Dendritic cell treated with granulocyte-macrophage colony-stimulating factor and Interleukin-4, amounts not matched to agents 40 ng/mL and 50 ng/mL, for 4 days (primary cell): ENCODE measurements around the gene SPTA1.
"Not testable (repeated sequence)": the region's sequence is repeated elsewhere in the genome, so short reads cannot be mapped to it uniquely, and the experiment has no call there.

ENCODE experiments used
- H3K27ac Mint-ChIP-seq: one replicate; pipeline ENCODE4 v1.8.0; 2022; ENCODE audit warnings: mild to moderate bottlenecking, mixed read lengths
- H3K27me3 Mint-ChIP-seq: one replicate; pipeline ENCODE4 v1.8.0; 2022; ENCODE audit warnings: mild to moderate bottlenecking, mixed read lengths
- H3K36me3 Mint-ChIP-seq: one replicate; pipeline ENCODE4 v1.8.0; 2022; ENCODE audit warnings: low read depth, mixed read lengths
- H3K4me1 Mint-ChIP-seq: one replicate; pipeline ENCODE4 v1.8.0; 2022; ENCODE audit warnings: low read depth, mixed read lengths
- H3K4me3 Mint-ChIP-seq: one replicate; pipeline ENCODE4 v1.8.0; 2022; ENCODE audit warnings: mild to moderate bottlenecking, moderate library complexity, mixed read lengths
- H3K9me3 Mint-ChIP-seq: one replicate; pipeline ENCODE4 v1.8.0; 2022; ENCODE audit warnings: mixed read lengths
- intact Hi-C: fragments of 100-400 bp; cut with micrococcal nuclease; formaldehyde crosslinking; loops from one replicate; pipeline ENCODE4 v1.15.0; 2022

The SPTA1 gene

GRCh38 chr1:158700552-158700951 is 14.0 kb upstream of the SPTA1 start, which contains the start of gene OR6K2:
Gene OR6K2, minus strand, starts transcription at chr1:158700652. Its CDS starts 0 bp downstream, at chr1:158700652.
- Mint-ChIP-seq H3K36me3 (no peaks in the 10 kb centered on the region), H3K4me3 (no peak within 1 kb of the TSS), H3K27ac (no peak within 1 kb of the TSS), H3K27me3 (peaks cover 1% of the 10 kb centered on the region), H3K9me3 (no peaks in the 10 kb centered on the region), H3K4me1 (no peaks in the 10 kb centered on the region)
- intact Hi-C loops: no loop called here

GRCh38 chr1:158694596-158694995 is 8.1 kb upstream of the SPTA1 start:
- Mint-ChIP-seq H3K27me3 (no peaks in the 10 kb centered on the region), H3K27ac (no peak overlapping the region), H3K9me3 (no peaks in the 10 kb centered on the region), H3K4me3 (no peak overlapping the region), H3K36me3 (no peaks in the 10 kb centered on the region), H3K4me1 (no peaks in the 10 kb centered on the region)
- intact Hi-C loops: no loop called here

- Mint-ChIP-seq H3K4me1 (no peaks in the 10 kb centered on the region), H3K4me3 (no peak overlapping the region), H3K9me3 (no peaks in the 10 kb centered on the region), H3K36me3 (no peaks in the 10 kb centered on the region), H3K27ac (no peak overlapping the region), H3K27me3 (no peaks in the 10 kb centered on the region)
- intact Hi-C loops: no loop called here
Observed at GRCh38 chr1:158692356-158692755, 5.8 kb upstream of the SPTA1 start.

GRCh38 chr1:158691907-158692306 is 5.4 kb upstream of the SPTA1 start:
- no peak overlapping the region for H3K4me3 Mint-ChIP-seq

GRCh38 chr1:158691149-158691548 is 4.6 kb upstream of the SPTA1 start:
- intact Hi-C loops, H3K4me3 Mint-ChIP-seq, H3K27me3 Mint-ChIP-seq, H3K4me1 Mint-ChIP-seq, H3K36me3 Mint-ChIP-seq, H3K9me3 Mint-ChIP-seq, H3K27ac Mint-ChIP-seq: not testable (repeated sequence)

More at GRCh38 chr1:158691907-158692306, 5.4 kb upstream of the SPTA1 start:
- Mint-ChIP-seq H3K4me1 (no peaks in the 10 kb centered on the region), H3K27ac (no peak overlapping the region), H3K36me3 (no peaks in the 10 kb centered on the region), H3K27me3 (no peaks in the 10 kb centered on the region), H3K9me3 (no peaks in the 10 kb centered on the region)
- intact Hi-C loops: no loop called here

- intact Hi-C loops: no loop called here
Observed at GRCh38 chr1:158689875-158690274, 3.4 kb upstream of the SPTA1 start.

GRCh38 chr1:158689110-158689509 is 2.6 kb upstream of the SPTA1 start:
- H3K4me1 Mint-ChIP-seq: no peaks in the 10 kb centered on the region
- no peaks in the 10 kb centered on the region for H3K9me3 Mint-ChIP-seq
- peaks cover 3% of the 10 kb centered on the region for H3K27me3 Mint-ChIP-seq
- no peaks in the 10 kb centered on the region for H3K36me3 Mint-ChIP-seq
- H3K27ac Mint-ChIP-seq: no peak overlapping the region
- H3K4me3 Mint-ChIP-seq: no peak overlapping the region
- intact Hi-C loops: no loop called here

More at GRCh38 chr1:158689875-158690274, 3.4 kb upstream of the SPTA1 start:
- no peaks in the 10 kb centered on the region for H3K4me1 Mint-ChIP-seq
- H3K9me3 Mint-ChIP-seq: no peaks in the 10 kb centered on the region
- H3K27me3 Mint-ChIP-seq: peaks cover 3% of the 10 kb centered on the region
- no peaks in the 10 kb centered on the region for H3K36me3 Mint-ChIP-seq
- H3K4me3 Mint-ChIP-seq: no peak overlapping the region
- H3K27ac Mint-ChIP-seq: no peak overlapping the region

- H3K4me1 Mint-ChIP-seq, H3K4me3 Mint-ChIP-seq, H3K27me3 Mint-ChIP-seq, H3K9me3 Mint-ChIP-seq, H3K27ac Mint-ChIP-seq, H3K36me3 Mint-ChIP-seq, intact Hi-C loops: not testable (repeated sequence)
Observed at GRCh38 chr1:158688343-158688742, 1.8 kb upstream of the SPTA1 start.

GRCh38 chr1:158687037-158687436 is 522 bp upstream of the SPTA1 start:
- peaks cover 3% of the 10 kb centered on the region for H3K27me3 Mint-ChIP-seq
- H3K4me1 Mint-ChIP-seq: no peaks in the 10 kb centered on the region
- H3K27ac Mint-ChIP-seq: no peak overlapping the region
- H3K36me3 Mint-ChIP-seq: no peaks in the 10 kb centered on the region
- no peaks in the 10 kb centered on the region for H3K9me3 Mint-ChIP-seq
- H3K4me3 Mint-ChIP-seq: no peak overlapping the region
- intact Hi-C loops: no loop called here

- no peak overlapping the region for H3K4me3 Mint-ChIP-seq
- intact Hi-C loops: no loop called here
- peaks cover 9% of the 10 kb centered on the region for H3K4me1 Mint-ChIP-seq
- peaks cover 6% of the 10 kb centered on the region for H3K27me3 Mint-ChIP-seq
- H3K27ac Mint-ChIP-seq: no peak overlapping the region
- no peaks in the 10 kb centered on the region for H3K36me3 Mint-ChIP-seq
- no peaks in the 10 kb centered on the region for H3K9me3 Mint-ChIP-seq
Observed at GRCh38 chr1:158685085-158685484, 1.4 kb downstream of the SPTA1 start.

- Mint-ChIP-seq H3K27ac (no peak overlapping the region), H3K27me3 (peaks cover 24% of the 10 kb centered on the region), H3K4me3 (no peak overlapping the region), H3K36me3 (no peaks in the 10 kb centered on the region), H3K4me1 (peaks cover 9% of the 10 kb centered on the region), H3K9me3 (no peaks in the 10 kb centered on the region)
- intact Hi-C loops: no loop called here
Observed at GRCh38 chr1:158681606-158682005, 4.9 kb downstream of the SPTA1 start.

- intact Hi-C loops: no loop called here
- Mint-ChIP-seq H3K27ac (no peak overlapping the region), H3K27me3 (peaks cover 28% of the 10 kb centered on the region), H3K36me3 (no peaks in the 10 kb centered on the region), H3K9me3 (no peaks in the 10 kb centered on the region), H3K4me1 (peaks cover 13% of the 10 kb centered on the region), H3K4me3 (no peak overlapping the region)
Observed at GRCh38 chr1:158679289-158679688, 7.2 kb downstream of the SPTA1 start.

- no peak overlapping the region for H3K27ac Mint-ChIP-seq
- H3K4me1 Mint-ChIP-seq: peaks cover 6% of the 10 kb centered on the region
- no peak overlapping the region for H3K4me3 Mint-ChIP-seq
- peaks cover 38% of the 10 kb centered on the region for H3K27me3 Mint-ChIP-seq
- intact Hi-C loops: no loop called here
- no peaks in the 10 kb centered on the region for H3K9me3 Mint-ChIP-seq
- no peaks in the 10 kb centered on the region for H3K36me3 Mint-ChIP-seq
Observed at GRCh38 chr1:158675563-158676323, 10.8 kb downstream of the SPTA1 start.

GRCh38 chr1:158674302-158674701 is 12.2 kb downstream of the SPTA1 start:
- H3K27me3 Mint-ChIP-seq: peaks cover 34% of the 10 kb centered on the region
- intact Hi-C loops: no loop called here
- H3K4me1 Mint-ChIP-seq: peaks cover 6% of the 10 kb centered on the region
- H3K27ac Mint-ChIP-seq: no peak overlapping the region
- H3K36me3 Mint-ChIP-seq: no peaks in the 10 kb centered on the region
- no peak overlapping the region for H3K4me3 Mint-ChIP-seq
- no peaks in the 10 kb centered on the region for H3K9me3 Mint-ChIP-seq

GRCh38 chr1:158666037-158666436 is 20.5 kb downstream of the SPTA1 start:
- no peak overlapping the region for H3K4me3 Mint-ChIP-seq
- H3K36me3 Mint-ChIP-seq: no peaks in the 10 kb centered on the region
- intact Hi-C loops: no loop called here
- H3K27ac Mint-ChIP-seq: no peak overlapping the region
- no peaks in the 10 kb centered on the region for H3K9me3 Mint-ChIP-seq
- peaks cover 7% of the 10 kb centered on the region for H3K27me3 Mint-ChIP-seq
- no peaks in the 10 kb centered on the region for H3K4me1 Mint-ChIP-seq
